ENCODE measurements around the gene GDAP1L1. TPM values are rescaled to one million over a fixed set of nuclear protein-coding genes. Genes with fewer than 3 reads are reported as not detected.

The GDAP1L1 gene
- total RNA-seq = not detected in 2 replicates
- long read RNA-seq, partial matches to known transcripts = 0 of 2 reads
- long read RNA-seq, other reads (novel, unspliced or antisense) = 2 of 2 reads

- no peaks in the 10 kb centered on the region for H3K36me3 Mint-ChIP-seq (ENCODE audit: unreplicated experiment)
- H3K4me1 Mint-ChIP-seq (ENCODE audit: unreplicated experiment) = peaks cover 4% of the 10 kb centered on the region
- TF ChIP-seq CTCF (IDR thresholded peaks at IDR 0.05) = no peak
- no peak within 1 kb of the TSS for H3K4me3 Mint-ChIP-seq (ENCODE audit: unreplicated experiment)
- no peaks in the 10 kb centered on the region for H3K9me3 Mint-ChIP-seq (ENCODE audit: unreplicated experiment)
- H3K27me3 Mint-ChIP-seq (ENCODE audit: unreplicated experiment) = peaks cover 28% of the 10 kb centered on the region
- H3K27ac Mint-ChIP-seq (ENCODE audit: unreplicated experiment) = no peak within 1 kb of the TSS
- no peak for DNase-seq (ENCODE audit: extremely low spot score, unreplicated experiment)
These were observed at the start of gene GDAP1L1 for GRCh38 chr20:44247131-44247571. Gene GDAP1L1 (plus strand): TSS chr20:44247308. CDS start chr20:44247335, 27 bp downstream.

- peaks cover 59% of the 10 kb centered on the region for H3K36me3 Mint-ChIP-seq (ENCODE audit: unreplicated experiment)
- H3K9me3 Mint-ChIP-seq (ENCODE audit: unreplicated experiment) = no peaks in the 10 kb centered on the region
- H3K27ac Mint-ChIP-seq (ENCODE audit: unreplicated experiment) = no peak overlapping the region
- H3K4me1 Mint-ChIP-seq (ENCODE audit: unreplicated experiment) = peaks cover 31% of the 10 kb centered on the region
- TF ChIP-seq CTCF (IDR thresholded peaks at IDR 0.05) = no peak
- no peak overlapping the region for H3K4me3 Mint-ChIP-seq (ENCODE audit: unreplicated experiment)
- no peak for DNase-seq (ENCODE audit: extremely low spot score, unreplicated experiment)
- H3K27me3 Mint-ChIP-seq (ENCODE audit: unreplicated experiment) = no peaks in the 10 kb centered on the region
These were observed 48.2 kb upstream of the GDAP1L1 start for GRCh38 chr20:44198872-44199271.

GRCh38 chr20:44199877-44200276 lies 47.2 kb upstream of the GDAP1L1 start:
- Mint-ChIP-seq H3K27me3 (ENCODE audit: unreplicated experiment) (no peaks in the 10 kb centered on the region), H3K36me3 (ENCODE audit: unreplicated experiment) (peaks cover 59% of the 10 kb centered on the region), H3K27ac (ENCODE audit: unreplicated experiment) (peak overlapping the region; percentile 61), H3K4me1 (ENCODE audit: unreplicated experiment) (peaks cover 40% of the 10 kb centered on the region), H3K9me3 (ENCODE audit: unreplicated experiment) (no peaks in the 10 kb centered on the region), H3K4me3 (ENCODE audit: unreplicated experiment) (no peak overlapping the region)
- no peak for TF ChIP-seq CTCF (IDR thresholded peaks at IDR 0.05)
- DNase-seq (ENCODE audit: extremely low spot score, unreplicated experiment) = no peak

DNA sequence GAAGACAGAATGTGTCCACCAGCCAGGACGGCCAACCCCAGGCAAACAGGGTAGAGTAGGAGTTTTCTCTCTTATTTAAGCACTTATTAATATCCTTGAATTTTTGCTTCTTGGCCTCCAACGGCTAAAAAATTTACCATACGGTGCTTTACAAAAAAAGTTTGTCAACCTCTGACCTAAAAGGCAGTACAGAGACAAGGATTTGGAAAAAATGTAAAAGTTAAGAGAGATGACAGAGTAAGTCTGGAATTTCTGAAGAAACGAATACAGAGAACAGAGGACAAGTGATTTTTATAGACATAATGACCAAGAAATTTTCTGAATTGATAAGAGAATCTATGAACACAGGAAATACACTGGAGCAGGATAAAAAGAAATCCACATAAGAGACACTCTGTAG lies 46.7 kb upstream of the GDAP1L1 start:
- no peak for DNase-seq (ENCODE audit: extremely low spot score, unreplicated experiment)
- Mint-ChIP-seq H3K4me1 (ENCODE audit: unreplicated experiment) (peaks cover 40% of the 10 kb centered on the region), H3K4me3 (ENCODE audit: unreplicated experiment) (no peak overlapping the region), H3K27ac (ENCODE audit: unreplicated experiment) (peak overlapping the region; percentile 61), H3K9me3 (ENCODE audit: unreplicated experiment) (no peaks in the 10 kb centered on the region), H3K27me3 (ENCODE audit: unreplicated experiment) (no peaks in the 10 kb centered on the region), H3K36me3 (ENCODE audit: unreplicated experiment) (peaks cover 59% of the 10 kb centered on the region)
- no peak for TF ChIP-seq CTCF (IDR thresholded peaks at IDR 0.05)

DNA sequence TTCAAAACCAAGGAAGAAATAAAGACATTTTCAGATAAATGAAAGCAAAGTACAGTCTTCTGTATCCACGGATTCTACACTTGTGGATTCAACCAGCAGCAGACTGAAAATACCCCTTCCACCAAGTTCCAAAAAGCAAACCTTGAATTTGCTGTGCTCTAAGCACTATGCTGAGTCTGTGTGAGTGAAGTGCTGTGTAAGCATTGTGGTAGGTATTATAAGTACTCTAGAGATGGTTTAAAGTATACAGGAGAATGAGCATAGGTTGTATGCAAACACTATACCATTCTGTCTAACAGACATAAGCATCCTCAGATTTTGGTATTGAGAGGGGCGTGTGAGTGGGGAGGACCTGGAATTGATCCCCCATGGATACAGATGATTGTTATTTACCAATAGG lies 46.1 kb upstream of the GDAP1L1 start:
- Mint-ChIP-seq H3K36me3 (ENCODE audit: unreplicated experiment) (peaks cover 56% of the 10 kb centered on the region), H3K4me1 (ENCODE audit: unreplicated experiment) (peaks cover 41% of the 10 kb centered on the region), H3K27ac (ENCODE audit: unreplicated experiment) (no peak overlapping the region), H3K4me3 (ENCODE audit: unreplicated experiment) (no peak overlapping the region), H3K27me3 (ENCODE audit: unreplicated experiment) (no peaks in the 10 kb centered on the region), H3K9me3 (ENCODE audit: unreplicated experiment) (no peaks in the 10 kb centered on the region)
- DNase-seq (ENCODE audit: extremely low spot score, unreplicated experiment) = no peak
- no peak for TF ChIP-seq CTCF (IDR thresholded peaks at IDR 0.05)

Data from osteocyte (in vitro differentiated cells).